ENCODE results near the gene RPS21.
"Not testable (repeated sequence)": the region's sequence is repeated elsewhere in the genome, so short reads cannot be mapped to it uniquely, and the experiment has no call there.

Gene RPS21

DNA sequence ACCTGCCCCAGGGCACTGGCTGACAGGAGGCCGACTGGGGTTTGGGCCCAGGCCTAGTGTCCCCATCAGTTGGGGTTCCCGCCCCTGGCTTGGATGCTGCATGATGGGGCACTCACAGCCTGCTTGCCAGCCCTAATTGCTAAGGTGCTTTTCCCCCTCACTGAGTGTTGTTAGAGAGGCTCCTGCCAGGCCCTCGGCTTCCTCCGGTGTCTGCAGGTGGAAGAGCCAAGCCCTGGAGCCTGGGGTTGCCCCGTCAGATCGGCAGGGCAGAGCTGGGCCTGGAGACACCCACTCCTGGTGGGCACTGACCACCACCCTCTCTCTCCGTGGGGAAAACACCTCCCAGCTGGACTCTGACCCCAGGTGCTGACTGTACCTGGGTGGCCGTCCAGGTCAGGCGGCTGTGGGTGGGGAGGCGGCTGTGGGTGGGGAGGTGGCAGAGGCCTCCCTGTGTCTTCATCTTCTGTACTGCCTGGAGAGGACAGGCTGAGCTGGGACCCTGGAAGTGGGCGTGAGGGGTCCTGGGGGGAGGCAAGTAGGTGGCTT lies 26.2 kb downstream of the RPS21 start:
- DNase-seq: no peak

DNA sequence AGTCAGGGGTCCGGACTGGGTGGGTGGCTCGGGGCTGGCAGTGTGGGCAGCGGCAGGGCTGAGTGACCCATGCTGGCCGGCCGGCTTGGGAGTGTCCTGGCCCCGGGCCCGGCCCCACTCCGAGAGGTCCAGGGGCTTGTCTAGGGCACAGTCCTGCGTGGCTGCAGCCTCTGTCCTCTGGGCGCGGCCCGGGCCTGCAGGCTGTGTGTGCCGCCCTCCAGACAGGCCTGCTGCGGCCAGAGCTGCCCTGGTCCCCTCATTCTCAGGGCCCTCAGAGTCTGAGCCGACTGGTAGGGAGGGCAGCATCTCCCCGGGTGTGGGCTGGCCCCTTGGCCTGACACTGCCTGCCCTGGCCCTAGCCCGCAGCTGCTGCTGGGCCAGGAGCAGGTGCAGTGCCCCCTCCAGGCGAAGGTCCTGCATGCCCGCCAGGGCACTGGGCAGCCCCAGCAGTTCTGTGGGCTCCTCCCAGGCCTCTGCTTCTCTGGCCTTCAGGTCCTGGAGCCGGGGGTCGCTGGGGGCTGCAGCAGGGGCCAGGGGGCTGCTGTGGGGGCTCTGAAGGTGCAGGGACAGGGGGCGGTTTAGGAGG lies 27.1 kb downstream of the RPS21 start:
- DNase-seq: no peak

DNA sequence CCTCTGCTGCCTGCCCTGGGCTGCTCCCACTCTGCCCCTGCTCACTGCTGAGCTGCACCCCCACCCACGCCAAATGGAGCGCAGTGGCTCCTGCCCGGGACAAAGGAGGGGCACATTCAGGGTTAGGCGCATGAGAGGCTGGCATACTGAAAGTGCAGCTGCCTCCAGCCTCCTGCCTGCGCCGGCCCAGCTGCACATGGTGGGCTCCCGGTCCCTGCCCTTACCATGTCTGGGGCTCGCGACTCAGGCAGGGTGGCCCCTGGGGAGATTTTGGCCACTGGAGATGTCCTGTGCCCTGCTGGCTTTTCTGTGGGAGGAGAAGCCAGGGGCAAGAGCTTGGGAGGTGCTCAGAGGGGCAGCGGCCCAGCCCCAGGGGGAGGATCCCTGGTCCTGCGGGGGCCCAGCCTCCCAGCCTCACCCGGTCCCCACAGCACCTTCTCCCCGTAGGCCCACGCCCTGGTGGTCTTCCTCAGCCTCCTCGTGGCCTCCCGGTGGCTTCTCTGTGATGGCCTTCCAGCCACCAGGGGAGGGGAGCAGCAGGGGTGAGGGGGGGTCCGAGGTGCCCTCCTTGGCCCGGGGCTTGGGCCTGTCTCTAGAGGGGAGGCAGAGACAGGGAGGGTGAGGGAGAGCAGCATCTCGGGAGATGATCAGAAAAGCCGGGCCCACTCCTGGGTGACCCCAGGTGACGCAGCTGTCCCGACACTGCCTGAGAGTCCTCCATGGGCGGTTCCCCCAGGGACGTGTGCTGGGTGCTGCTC lies 28.6 kb downstream of the RPS21 start:
- no peak for DNase-seq

DNA sequence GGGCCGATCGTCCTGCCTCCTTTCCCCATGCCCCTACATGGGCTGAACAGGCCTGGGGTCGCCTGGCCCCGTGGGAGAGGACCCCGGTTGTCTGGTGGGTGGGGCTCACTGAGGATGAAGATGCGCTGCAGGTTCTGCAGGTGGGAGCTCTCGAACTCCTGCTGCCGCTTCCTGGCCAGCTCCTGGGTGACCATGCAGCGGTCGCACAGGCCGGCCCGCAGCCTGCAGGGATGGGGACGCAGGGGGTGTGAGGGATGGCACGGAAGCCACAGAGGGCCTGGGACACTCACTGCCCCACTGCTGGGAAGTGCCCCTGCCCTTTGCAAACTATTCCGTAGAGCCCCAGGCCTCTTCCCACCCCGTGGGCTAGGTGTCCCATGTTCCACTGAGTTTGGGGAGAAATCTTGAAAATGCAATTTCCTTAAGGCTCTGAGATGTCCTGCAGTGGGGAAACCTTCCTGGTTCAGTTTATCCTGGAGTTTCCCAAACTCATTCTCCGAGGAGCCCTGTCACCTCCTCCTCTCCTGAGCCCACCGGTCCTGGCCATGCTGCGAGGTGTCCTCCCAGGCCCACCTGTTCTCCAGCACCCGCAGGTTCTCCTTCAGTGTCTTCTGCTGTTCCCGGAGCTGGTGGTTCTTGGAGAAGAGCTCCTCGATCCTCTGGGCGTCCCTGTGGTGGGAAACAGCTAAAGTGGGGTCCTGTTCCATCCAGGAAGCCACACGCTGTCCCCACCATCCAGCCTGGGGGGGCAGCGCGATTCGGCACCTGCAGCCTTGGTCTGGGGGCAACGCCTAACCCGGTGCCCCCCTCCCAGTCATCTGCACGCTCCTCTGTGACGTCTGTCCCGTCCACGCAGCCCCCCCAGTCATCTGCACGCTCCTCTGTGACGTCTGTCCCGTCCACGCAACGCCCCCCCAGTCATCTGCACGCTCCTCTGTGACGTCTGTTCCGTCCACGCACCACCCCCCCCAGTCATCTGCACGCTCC lies 30.0 kb downstream of the RPS21 start:
- DNase-seq: no peak

DNA sequence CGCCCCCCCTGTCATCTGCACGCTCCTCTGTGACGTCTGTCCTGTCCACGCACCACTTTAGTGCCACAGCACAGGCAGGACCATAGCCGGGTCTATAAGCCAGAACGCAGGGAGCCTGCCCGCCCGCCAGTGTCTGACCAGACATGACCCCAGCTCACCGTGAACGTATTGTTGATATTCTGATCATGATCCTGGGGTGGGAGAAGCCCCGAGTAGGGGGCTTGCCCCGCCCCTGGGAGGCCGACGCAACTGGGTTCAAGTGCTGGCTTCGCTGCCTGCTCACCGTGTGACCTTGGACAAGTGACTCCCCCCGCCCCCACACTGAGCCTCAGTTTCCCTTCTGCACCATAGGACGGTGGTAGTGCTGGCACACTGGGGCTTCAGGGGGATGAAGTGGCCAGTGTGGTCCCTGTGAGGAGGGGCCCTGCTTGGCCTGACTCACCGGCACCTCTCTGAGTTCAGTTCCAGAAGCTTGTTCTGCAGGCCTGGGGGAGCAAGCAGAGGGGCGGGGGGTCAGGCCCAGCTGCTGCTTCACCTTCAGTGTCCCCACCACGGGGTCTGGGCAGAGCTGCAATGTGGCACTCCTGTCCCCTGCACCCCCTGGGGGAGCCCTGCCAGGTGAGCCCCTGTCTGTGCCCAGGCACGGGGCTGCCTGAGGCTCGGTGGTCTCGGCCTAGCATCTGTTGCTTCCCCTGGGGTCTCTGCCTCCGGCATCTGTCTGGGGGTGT lies 31.2 kb downstream of the RPS21 start:
- DNase-seq: no peak

DNA sequence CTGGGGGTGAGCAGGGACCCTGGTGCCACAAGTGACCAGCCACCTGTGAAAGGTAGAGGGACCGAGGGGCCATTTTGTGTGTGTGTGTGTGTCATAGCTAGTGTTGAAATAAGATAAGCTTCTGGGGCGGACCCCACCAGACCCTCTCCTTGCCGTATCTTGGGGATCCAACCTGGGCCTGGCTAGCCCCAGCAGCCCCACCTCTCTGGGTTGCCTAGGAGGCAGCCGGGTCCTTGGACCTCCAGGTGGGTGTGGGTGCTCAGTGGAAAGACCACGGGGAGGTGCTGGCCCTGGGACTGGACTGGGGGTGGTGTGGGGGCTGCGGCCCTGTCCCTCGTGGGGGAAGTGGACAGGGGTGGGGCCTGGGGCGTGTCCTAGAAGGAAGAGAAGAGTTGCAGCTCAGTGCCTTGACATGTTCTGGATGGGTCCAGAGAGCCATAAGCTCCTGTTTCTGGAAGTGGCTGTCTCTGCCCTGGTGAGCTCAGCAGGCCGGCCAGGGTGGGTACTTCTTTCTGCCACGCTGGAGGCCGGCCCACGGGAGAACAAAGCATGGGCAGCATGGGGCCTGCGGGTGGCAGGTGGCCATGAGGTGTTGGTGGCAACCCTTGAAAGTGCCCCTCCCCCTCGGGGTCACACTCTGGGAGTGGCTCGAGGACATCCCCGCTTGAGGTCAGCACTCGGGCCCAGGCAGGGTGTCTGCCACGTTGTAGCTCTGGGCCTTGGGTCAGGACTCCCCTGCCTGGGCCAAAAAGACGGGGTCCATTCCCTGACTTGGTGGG lies 32.0 kb downstream of the RPS21 start:
- no peak for DNase-seq

DNA sequence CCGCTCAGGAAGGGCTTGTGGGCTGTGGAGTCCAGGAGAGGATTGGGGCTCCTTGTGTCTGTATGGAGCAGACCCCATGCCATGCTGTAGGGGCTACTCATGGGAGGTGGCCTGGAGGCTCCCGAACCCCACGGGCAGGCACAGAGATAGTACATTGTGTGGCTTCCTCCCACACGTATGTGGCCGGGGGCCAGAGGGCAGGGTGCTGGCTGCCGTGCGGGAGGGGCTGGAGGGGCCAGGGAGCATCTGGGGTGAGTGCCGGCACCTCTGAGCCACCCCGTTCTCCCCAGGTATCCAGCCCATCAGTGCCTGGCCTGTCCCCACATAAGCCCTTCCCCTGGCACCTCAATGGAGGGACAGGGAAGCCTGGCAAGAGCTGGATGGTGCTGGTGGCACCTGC lies 32.9 kb downstream of the RPS21 start:
- DNase-seq: no peak

DNA sequence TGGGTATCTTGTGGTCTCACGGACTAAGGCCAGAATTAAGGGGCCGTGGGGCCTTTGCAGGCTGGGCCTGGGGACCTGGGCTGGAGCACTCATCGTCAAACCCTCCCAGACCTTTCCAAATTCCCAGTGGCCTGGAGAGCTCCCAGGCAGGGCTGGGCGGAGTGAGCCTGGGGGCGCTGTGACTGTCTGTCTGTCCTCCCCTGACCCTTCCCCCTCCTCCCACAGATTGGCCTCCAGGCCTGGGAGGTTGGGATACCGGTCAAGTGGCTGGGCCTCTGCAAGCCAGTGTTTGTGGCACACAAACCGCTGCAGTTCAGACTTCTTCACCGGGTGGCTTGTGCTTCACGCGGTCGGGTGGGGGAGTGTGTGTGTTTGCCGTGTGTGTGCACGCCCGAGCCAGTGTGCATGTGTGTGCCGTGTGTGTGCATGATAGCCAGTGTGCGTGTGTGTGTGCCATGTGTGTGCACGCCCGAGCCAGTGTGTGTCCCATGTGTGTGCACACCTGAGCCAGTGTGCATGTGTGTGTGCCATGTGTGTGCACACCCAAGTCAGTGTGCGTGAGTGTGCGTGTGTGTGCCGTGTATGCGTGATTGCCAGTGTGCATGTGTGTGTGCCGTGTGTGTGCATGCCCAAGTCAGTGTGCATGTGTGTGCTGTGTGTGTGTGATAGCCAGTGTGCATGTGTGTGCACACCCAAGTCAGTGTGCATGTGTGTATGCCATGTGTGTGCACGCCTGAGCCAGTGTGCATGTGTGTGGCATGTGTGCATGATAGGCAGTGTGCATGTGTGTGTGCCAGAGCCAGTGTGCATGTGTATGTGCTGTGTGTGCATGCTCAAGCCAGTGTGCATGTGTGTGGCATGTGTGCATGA lies 34.2 kb downstream of the RPS21 start:
- no peak for DNase-seq

DNA sequence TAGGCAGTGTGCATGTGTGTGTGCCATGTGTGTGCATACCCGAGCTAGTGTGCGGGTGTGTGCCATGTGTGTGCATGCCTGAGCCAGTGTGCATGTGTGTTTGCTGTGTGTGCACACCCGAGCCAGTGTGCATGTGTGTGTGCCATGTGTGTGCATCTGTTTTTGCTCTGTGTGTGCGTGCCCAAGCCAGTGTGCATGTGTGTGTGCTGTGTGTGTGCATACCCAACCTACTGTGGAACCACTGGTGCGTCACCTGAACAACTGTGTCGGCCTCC lies 34.8 kb downstream of the RPS21 start:
- no peak for DNase-seq

DNA sequence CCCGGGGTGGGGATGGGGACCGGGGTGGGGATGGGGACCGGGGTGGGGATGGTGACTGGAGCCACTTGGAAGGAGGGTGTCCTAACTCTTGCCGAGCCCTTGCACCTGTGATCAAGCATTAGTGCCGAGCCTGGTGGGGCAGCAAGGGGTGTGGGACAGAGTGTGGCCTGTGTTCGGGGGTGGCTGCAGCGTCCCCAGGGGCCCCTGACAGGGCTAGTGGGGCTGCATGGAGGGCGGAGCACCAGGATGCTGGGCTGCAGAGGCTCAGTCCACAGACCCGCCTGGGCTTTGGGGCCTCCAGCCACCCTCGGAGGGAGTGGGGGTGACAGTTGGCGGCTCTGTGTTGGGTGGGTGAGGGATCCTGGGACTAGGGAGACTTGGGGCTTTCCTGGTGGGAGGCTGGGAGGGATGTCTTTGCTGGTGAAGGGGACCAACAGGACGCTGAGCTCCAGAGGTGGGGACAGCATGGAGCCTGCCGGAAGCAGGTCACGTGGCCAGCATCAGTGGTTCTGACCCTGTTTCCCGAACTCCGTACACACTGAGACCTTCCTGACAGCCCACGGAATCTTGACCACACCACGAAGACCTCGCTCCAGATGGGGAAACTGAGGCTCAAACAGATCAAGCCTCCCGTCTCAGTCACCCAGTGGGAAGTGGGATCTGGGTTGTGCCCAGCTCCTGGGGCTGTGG lies 35.9 kb downstream of the RPS21 start:
- no peak for DNase-seq

DNA sequence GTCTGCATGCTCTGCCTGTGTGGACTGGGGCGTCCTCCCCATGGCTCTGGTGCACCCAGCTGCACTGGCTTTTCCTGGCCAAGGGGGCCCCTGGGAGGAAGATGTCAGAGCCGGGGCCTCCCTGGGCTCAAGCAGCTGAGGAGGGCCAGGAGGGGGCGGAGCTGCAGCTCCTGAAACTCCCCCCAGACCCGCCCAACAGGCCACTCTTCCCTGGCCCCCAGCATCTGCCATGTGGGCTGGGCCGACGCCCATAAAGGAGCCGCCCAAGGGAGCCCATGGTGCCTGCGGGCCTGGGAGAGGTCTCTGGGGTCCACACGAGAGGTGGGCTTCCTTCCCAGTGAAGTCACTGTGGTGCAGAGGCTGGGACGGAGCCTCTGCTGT lies 36.4 kb downstream of the RPS21 start:
- no peak for DNase-seq

DNA sequence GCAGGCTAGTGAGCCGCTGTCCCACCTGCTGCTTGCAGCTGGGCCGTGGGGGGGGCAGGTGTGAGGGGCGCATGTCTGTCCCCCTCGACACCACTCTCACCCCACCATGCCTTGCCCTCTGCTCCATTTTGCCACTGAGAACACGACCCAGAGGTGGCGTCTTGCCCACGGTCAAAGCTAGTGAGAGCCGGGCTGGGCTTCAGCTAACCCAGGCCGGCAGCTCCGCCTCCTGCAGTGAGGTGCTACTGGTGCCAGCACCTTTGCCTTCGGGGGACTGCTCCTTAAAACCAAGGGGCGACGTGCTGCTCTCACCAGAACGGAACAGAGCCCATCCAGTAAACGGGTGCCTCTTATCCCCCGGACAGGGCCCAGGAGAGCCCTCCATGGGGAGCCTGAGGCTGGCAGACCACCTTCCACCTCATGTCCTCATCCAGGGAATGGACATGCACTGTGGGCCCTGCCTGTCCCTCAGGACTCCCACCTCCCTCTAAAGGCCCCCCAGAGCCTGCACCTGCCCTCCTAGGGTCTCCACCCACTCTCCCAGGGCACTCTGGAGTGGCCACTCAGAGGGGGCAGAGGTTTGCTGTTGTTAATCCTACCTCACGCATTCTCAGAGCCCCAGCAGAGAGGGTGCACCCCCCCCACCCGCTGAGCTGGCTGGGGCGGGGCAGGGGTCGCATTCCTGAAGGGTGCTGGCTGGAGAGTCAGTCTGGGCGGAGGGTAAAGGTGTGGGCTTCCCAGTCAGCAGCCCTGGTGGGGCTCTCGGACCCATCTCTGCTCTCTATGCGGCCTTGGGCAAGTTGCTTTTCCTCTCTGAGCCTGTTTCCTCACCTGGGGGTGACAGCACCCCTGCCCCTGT lies 37.6 kb downstream of the RPS21 start:
- no peak for DNase-seq

DNA sequence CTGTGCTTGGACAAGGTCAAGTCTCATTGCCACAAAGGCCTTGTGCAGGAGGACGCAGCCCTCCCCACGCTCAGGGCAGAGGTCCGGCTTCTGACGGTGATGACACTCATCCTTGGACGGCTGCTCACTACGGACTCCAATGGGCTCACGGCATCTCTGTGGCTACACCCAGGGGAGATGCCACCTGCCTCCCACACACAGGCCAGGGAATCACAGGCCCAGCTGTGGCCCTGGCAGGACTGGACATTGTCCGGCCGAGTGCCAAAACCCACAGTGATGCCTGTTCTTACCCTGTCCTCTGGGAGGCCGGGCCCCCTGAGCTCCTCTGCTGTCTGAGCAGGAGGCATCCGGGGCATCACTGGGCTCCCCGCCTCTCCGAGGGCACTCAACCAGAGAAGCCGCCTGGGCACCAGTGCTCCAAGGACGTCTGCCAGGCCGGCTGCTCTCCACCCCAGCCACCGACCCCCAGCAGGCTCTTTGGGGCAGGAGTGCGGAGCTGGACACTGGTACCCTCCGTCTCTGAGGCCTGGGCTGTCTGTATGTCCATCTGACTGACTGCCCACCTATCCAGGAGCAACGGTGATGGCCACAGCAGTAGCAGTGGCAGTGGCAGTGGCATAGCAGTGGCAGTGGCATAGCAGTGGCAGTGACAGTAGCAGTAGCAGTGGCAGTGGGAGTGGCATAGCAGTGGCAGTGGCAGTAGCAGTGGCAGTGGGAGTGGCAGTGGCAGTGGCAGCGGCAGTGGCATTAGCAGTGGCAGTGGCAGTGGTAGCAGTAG lies 38.6 kb downstream of the RPS21 start:
- no peak for DNase-seq

DNA sequence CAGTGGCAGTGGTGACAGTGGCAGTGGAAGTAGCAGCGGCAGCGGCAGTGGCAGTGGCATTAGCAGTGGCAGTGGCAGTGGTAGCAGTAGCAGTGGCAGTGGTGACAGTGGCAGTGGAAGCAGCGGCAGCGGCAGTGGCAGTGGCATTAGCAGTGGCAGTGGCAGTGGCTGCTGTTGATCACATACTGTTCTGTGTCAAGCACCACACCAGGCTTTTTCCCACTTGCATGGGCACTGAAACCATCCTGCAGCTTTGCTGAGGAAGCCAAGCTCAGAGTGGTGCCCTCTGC lies 39.1 kb downstream of the RPS21 start:
- DNase-seq: not testable (repeated sequence)

DNA sequence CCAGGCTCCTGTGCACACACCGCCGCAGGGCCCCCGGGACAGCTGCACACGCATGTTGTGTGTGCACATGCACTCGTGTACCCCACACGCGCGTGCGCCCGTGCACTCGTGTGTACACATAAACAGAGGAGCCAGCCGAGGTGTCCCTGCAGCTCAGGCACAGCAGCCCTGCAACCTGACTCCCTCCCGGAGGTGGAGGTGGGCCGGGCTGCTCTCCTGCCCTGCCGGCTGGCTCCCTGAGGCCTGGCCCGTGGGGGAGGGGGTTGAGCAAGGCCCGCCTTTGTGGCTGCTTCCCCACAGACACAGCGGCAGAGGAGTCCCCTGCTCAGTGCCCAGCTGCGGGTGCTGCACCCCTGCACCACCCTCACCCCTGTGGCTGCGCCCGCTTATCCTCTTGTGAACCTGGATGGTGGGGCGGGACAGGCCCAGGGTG lies 39.8 kb downstream of the RPS21 start:
- peak; percentile 51 for DNase-seq

DNA sequence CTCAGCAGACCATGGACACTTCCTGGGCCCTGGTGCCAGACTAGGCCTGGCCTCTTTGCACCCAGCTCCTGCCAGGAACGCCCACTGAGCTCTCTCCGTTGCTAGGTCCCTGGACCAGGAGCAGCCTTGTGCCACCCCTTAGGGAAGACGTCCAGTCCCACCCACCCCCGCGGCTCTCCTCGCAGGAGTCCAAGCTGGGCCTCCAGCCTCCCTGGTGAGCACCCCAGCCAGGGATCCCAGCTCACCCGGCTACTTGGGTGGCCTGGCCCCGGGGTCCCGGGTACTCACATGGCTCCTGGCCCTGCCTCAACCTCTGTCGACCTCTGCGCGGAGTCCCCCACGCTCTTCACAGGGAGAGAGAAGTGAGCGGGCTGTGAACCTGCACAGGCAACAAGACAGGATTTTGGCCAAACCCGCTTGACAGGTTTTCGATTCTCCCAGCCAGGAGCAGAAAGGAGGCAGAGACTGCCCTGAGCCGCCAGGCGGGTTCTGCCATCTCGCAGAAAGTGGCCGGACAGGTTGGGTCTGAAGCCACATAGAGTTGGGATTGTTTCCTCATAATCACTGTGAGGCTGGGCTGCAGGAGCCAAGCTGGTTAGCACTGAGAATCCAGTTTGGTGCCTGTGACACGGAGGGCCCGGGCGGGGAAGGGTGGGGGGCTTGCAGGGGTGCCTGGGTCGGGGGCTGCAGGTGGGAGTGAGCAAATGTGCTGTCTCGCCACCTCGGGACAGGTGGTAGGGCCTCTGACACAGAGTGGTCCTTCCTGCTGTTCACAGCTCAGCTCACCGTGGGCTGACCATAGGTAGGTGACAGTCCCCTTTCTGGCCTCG lies 40.5 kb downstream of the RPS21 start, which contains the start of gene RBBP8NL:
RBBP8NL (minus strand) TSS at position 368 of the 830 bp plus-strand sequence. CDS start 7,892 bp downstream, outside the sequence.
- no peak for DNase-seq

DNA sequence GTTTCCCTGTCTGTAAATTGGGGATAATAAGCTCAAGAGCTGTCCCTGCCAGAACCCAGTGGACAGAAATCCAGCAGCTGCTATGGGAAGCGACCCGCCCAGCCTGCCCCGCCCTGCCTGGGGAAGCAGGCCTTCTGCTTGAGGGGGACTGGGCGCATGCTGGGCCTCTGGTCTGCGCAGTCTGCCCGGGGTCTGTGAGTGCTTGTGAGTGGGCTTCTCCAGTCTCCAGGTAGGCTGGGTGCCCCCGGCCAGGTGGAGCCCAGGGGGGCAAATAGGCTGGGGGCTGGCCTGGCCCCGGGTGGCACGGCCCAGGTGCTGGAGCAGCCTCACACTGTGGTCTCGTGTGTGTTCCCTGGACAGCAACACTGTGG lies 41.1 kb downstream of the RPS21 start:
- DNase-seq: no peak

Data from NCI-H2171 (cell line).